Measurements from ENCODE around the gene TEC.

DNA sequence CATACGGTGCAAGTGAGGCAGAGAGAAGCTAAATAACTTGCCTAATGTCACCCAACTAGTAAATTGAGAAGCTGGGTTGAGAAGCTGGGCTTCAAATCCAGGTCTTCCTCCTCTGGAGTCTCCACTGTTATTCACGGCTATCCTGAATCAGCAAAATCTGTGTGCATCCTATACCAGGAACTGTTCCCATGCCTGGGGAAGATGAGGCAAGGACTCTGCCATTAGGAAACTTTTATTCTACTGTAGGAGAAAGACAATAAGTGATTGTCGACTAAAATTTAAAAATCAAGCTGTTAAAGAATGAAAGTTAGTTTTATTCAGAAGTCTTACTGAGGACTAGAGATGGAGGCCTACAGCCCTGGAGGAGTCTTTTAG lies 872 bp upstream of the TEC start:
- TF ChIP-seq, protein P1, sequence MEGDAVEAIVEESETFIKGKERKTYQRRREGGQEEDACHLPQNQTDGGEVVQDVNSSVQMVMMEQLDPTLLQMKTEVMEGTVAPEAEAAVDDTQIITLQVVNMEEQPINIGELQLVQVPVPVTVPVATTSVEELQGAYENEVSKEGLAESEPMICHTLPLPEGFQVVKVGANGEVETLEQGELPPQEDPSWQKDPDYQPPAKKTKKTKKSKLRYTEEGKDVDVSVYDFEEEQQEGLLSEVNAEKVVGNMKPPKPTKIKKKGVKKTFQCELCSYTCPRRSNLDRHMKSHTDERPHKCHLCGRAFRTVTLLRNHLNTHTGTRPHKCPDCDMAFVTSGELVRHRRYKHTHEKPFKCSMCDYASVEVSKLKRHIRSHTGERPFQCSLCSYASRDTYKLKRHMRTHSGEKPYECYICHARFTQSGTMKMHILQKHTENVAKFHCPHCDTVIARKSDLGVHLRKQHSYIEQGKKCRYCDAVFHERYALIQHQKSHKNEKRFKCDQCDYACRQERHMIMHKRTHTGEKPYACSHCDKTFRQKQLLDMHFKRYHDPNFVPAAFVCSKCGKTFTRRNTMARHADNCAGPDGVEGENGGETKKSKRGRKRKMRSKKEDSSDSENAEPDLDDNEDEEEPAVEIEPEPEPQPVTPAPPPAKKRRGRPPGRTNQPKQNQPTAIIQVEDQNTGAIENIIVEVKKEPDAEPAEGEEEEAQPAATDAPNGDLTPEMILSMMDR (IDR thresholded peaks at IDR 0.05 in 8 of 11, conservative IDR thresholded peaks at IDR 0.05 in 3 of 11) = no peak
- no peak for TF ChIP-seq POLR2A (IDR thresholded peaks at IDR 0.05)

Measured in spleen (tissue), 7 donors.